NCI-H82 treated with DMSO at 0.1 percent for 48 hours (cell line): Measurements from ENCODE around the gene CCDC12.

Source experiments
- DNase-seq: peaks from one replicate; lab custom pipeline; 2025; ENCODE audit not compliant: unreplicated experiment; lab: John Stamatoyannopoulos, UW

CCDC12 gene

DNA sequence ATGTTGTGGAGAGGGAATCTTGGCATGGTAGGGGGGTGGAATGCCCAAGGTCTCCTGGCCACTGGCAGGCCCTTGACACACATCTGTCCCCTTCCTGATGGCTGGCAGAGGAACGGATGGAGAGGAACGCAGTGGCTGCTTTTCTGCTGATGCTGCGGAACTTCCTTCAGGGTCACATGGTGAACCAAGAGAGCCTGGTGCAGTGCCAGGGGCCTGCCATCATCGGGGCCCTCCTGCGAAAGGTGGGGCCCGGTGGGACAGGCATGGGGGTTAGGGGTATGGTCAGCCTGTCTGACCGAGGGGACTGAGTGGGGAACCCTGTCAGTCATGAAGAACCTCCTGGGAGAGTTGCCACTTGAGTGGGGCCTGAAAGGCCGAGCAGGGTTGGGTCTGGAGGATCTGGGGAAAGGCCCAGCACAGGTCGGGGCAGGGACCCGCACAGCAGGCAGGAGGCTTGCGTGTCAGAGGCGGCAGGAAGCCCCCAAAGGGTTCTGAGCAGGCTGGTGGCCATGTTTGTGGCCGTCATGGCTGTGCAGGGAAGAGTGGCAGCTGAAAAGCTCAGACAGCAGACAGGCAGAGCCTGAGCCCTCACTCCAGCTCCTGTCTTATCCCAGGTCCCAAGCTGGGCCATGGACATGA, 21.0 kb upstream of the CCDC12 start:
- DNase-seq: no peak

DNA sequence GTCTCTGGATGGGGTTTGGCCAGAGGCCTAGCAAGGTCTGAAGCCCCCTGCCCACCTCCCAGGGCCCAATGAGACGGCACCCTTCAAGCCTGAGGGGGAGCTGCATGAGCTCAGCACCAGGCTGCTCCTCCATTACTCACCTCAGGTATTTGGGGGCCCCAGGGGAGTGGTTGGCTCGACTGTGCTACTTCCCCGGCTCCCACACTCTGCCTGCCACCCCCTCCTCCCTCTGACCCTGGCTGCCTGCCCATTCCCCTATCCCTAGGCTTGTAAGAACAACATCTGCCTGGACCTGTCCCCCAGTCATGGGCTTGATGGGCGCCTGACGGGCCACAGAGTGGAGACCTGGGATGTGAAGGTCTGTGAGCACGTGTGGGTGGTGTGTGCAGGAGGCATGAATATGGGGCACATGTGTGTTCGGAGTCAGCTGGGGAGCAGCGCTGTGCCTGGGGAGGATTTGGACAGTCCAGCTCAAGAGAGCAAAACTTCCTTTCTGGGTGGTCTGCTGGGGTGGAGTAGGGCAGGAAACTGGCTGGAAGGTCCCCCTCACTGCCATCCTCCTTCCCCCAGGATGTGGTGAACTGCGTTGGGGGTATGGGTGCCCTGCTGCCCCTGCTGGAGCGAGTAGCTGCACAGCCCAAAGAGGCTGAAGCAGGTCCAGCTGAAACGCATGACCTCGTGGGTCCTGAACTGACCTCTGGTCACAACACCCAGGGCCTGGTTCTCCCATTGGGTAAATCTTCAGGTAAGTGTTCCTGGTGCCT, 20.3 kb upstream of the CCDC12 start:
- no peak for DNase-seq

DNA sequence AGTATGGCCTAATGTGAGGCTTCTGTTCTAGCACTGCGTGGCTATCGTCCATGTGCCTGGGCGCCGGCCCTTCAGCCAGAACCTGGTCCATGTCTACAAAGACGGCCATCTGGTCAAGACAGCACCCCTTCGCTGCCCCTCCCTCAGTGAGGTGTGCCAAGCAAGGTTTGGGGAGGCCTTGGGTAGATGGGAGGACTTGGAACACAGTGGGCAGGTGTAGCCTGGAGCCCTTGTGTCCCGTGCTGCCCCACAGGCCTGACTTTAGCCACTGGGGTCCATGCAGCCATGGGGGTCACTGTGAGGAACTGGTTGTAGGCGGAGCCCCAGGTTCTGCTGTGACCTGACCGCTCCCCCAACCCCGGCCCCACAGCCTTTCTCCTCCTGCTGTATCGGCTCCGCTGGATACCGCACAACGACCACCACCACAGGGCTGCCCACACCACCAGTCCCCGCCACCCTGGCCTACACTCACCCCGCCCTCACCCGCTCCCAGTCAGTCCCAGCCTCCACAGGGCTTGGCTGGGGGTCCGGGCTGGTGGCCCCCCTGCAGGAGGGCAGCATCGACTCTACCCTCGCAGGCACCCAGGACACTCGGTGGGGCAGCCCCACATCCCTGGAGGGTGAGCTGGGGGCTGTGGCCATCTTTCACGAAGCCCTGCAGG, 19.5 kb upstream of the CCDC12 start:
- DNase-seq: no peak

DNA sequence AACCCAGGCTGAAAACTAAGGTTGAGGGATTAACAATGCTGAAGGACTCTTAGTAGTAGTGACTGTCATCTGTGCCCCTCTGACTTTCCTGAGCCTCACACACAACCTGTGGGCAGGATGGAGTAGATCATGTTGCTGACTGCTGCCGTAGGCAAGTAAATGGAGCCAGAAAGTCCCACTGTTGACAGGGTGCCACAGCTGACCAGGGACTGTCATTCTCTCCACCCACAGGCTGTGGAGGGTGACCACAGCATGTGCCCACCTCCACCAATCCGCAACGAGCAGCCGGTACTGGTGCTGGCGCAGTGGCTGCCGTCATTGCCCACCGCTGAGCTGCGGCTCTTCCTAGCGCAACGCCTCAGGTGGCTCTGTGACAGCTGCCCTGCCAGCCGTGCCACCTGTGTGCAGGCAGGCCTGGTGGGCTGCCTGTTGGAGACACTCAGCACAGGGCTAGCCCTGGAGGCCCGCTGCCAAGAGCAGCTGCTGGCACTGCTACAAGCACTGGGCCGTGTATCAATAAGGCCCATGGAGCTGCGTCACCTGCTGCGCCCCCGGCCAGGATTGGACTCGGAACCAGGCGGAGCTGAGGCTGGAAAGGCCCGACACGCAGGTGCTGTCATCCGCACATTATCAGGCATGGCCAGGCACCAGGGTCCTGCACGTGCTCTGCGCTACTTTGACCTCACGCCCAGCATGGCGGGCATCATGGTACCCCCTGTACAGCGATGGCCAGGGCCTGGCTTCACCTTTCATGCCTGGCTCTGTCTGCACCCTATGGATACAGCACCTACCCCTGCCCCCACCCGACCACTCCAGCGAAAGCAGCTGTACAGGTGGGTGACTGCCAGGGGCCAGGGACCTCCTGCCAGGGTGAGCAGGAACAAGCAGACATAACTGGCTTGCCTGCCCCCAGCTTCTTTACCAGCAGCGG, 18.5 kb upstream of the CCDC12 start:
- no peak for DNase-seq

GRCh38 chr3:46993986-46994385, 17.4 kb upstream of the CCDC12 start:
- no peak for DNase-seq

DNA sequence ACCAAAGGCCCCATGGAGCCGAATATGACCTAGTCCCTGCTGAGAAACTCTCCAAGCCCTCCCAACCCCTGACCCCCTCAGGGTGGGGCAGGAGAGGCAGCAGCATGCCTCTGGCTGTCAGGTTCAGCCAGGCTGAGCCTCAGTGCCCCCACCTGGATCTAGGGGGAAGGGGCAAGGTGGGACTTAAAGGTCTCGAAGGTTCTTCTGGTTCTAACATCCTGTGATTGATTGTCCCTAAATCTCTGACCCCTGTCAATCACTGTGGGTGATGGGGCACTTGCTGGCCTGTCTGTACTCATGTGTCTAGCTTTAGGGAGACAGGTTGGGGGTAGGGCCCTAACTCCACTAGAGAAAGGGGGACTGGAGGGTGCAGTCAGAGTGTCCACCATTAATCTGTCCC, 16.7 kb upstream of the CCDC12 start:
- no peak for DNase-seq

- DNase-seq: no peak
These were observed 15.7 kb upstream of the CCDC12 start for GRCh38 chr3:46992231-46992630.

- no peak for DNase-seq
These were observed 15.0 kb upstream of the CCDC12 start for GRCh38 chr3:46991406-46992165.

DNA sequence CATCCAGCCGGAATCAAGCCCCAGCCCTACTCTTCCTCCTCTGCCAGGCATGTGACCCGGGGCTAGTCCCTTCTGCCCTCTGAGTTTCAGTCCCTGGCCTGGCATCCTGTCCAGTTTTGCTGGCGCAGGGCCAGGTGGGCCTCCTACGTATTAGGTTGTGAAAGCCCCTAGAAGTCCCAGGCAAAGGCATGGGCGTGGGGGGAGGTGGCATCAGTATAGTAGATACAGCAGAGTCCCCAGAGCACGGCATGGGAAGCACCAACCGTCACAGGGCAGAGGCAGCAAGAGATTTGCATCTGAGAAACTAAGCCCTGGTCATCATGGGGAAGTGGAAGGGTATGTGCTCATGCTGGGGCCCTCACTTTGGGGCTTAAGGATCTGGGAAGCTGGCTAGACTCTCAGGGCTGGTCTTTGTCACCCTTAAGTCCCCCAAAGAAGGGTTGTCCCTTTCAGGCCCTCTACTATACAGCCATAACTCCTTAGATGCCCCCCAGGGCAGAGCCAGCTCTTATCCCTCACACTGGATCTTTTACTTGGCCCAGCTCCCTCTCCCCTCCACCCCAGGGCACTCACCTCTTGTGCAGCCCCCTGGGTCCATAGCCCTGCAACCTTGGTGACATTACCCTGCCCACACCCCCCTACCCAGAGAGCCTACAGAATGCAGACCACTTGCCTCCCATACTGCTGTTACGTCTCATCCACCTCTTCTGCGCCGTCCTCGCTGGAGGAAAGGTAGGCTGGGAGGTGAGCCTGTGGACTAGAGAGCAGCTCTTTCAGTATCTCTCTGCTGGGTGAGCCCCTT, 14.2 kb upstream of the CCDC12 start:
- DNase-seq: no peak

GRCh38 chr3:46989146-46989810, 12.7 kb upstream of the CCDC12 start:
- no peak for DNase-seq

- no peak for DNase-seq
These were observed 12.1 kb upstream of the CCDC12 start for GRCh38 chr3:46988616-46989015.

DNA sequence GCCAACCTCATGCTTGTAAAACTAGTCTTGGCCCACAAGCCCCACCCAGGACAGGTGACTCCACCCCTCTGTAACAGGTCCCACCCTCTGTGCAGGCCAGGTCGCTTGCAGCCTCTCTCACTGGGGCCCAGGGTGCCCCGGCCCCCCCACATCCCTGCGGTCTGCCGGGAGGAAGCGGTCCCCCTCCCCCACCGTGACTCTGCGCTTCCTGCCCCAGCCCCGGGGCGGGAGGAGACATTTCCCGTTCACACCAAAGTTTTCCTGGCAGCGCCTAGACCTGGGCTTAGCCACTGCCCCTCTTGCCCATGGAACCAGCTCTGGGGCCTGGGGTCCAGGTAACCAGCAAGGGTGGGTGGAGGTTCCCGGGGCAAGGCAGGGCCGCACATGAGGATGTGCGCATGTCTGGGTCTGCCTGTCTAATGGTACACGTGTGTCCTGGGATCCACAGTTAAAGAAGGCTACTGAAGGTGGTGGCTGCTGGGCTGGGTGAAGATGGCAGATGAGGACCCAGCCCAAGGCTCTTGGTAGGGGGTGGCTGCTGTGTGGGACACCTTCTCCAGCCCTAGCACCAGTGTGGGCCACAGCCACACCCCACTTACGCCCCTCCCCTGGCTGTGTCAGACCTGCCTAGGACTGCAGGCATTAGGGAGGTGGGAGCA, 11.3 kb upstream of the CCDC12 start:
- DNase-seq: peak; percentile 35

DNA sequence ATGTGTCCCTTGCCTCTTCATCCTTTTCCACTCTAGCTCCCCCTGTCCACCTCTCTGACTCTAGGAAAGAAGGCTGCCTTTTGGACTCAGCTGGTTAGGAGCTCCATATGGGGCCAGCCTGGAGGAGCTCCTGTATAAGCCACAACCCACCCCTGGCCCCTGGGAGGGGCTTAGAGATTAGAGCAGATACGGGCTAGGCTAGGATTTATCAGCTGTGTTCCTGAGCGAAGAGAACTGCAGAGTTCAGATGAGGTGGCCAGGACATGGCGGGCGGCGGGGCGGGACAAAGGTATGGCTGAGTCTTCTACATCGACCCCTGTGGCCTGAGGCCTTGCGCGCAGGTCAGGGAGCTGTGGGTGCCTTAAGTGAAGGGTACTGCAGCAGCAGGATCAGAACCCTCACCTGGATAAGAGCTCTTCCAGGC, 10.8 kb upstream of the CCDC12 start:
- DNase-seq: peak; percentile 84

GRCh38 chr3:46986782-46987310, 10.3 kb upstream of the CCDC12 start:
- DNase-seq: no peak

- no peak for DNase-seq
These were observed 9.6 kb upstream of the CCDC12 start for GRCh38 chr3:46986055-46986730.

GRCh38 chr3:46985588-46985987, 9.0 kb upstream of the CCDC12 start:
- DNase-seq: no peak

DNA sequence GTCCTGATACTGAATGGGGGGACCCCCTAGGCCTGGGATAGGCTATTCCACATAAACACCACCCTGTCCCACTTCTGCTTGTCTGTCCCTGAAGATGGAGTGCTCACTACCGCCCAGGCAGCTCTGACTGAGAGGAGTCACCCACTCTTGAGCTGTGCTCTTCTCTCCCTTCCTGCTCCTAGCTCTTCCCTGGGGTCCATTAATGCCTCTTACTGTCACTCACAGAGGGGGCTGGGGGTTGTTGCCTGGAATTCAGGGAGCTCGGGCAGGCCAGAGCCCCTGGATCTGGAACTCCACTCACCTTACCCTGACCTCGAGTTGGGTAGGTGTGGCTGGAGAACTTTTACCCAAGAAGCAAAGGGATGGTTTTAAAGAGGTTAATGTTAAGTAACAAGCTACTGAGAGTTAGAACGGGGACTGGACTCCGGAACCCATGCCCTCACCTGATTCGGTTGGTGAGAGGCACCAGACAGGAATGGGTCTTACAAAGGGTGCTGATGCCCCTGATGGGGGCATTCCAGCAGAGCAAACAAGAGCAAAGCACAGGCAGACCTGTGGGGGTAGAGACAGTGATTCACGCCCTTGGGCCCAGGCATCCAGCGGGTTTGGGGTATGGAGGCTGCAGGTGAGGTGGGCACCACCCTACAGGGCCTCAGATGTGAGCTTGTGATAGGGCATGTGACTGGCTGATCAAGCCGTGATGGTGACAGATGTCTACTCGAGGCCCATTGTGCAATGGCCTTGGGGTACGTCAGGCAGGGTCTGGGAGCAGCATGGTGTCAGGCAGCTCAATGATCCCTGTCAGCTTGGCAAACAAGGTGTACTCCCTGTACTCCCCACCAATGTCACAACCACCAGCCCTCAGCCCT, 8.3 kb upstream of the CCDC12 start:
- DNase-seq: no peak
